ENCODE data around the gene CDH4. TPM values are rescaled to one million over a fixed set of nuclear protein-coding genes. Genes with fewer than 3 reads are reported as not detected.

Gene CDH4
- total and polyA plus RNA-seq, 11 donors = 0.04 to 0.54 (median 0.08) TPM; not detected in 1

- TF ChIP-seq POLR2A (IDR thresholded peaks at IDR 0.05) = no peak
- TF ChIP-seq CTCF (IDR thresholded peaks at IDR 0.05) = no peak
- H3K4me3 ChIP-seq = no peak overlapping the region
- DNase-seq (no peak), ATAC-seq (no peak)
- H3K36me3 ChIP-seq = no peaks in the 10 kb centered on the region
- 84 to 90% (median 86%) methylated on average over 15 of the region's 15 CpGs for WGBS, 4 donors
- peaks cover 0 to 10% (median 0%) of the 10 kb centered on the region in 9 donors for H3K27me3 ChIP-seq
- H3K4me1 ChIP-seq = no peaks in the 10 kb centered on the region
- peaks cover 0 to 5% (median 0%) of the 10 kb centered on the region in 12 donors for H3K9me3 ChIP-seq
- intact Hi-C loops (cut with DNase I) = no loop called here
- no peak overlapping the region for H3K27ac ChIP-seq
Measured at GRCh38 chr20:61285152-61285645, 33.1 kb downstream of the CDH4 start.

- no peak for TF ChIP-seq POLR2A (IDR thresholded peaks at IDR 0.05)
- TF ChIP-seq CTCF (IDR thresholded peaks at IDR 0.05) = no peak
- Histone ChIP-seq H3K4me1 (no peaks in the 10 kb centered on the region), H3K36me3 (no peaks in the 10 kb centered on the region), H3K9me3 (peaks cover 0 to 5% (median 0%) of the 10 kb centered on the region in 12 donors), H3K4me3 (no peak overlapping the region), H3K27me3 (peaks cover 0 to 8% (median 0%) of the 10 kb centered on the region in 9 donors), H3K27ac (no peak overlapping the region)
- 82 to 93% (median 88%) methylated on average over 8 of the region's 8 CpGs for WGBS, 4 donors
- intact Hi-C loops (cut with DNase I) = no loop called here
- no peak for DNase-seq
- no peak for ATAC-seq
Measured at GRCh38 chr20:61285691-61286090, 33.6 kb downstream of the CDH4 start.

- WGBS, 4 donors = 58 to 60% (median 59%) methylated on average over 14 to 15 of the region's 15 CpGs
- Histone ChIP-seq H3K27me3 (no peaks in the 10 kb centered on the region), H3K27ac (no peak overlapping the region), H3K9me3 (peaks cover 0 to 5% (median 0%) of the 10 kb centered on the region in 12 donors), H3K4me1 (no peaks in the 10 kb centered on the region), H3K4me3 (no peak overlapping the region), H3K36me3 (no peaks in the 10 kb centered on the region)
- DNase-seq (no peak), ATAC-seq (no peak)
- no peak for TF ChIP-seq CTCF (IDR thresholded peaks at IDR 0.05)
- TF ChIP-seq POLR2A (IDR thresholded peaks at IDR 0.05) = no peak
- intact Hi-C loops (cut with DNase I) = no loop called here
Measured at GRCh38 chr20:61287583-61288275, 35.7 kb downstream of the CDH4 start.

- no peak overlapping the region for H3K4me3 ChIP-seq
- peaks cover 0 to 4% (median 0%) of the 10 kb centered on the region in 12 donors for H3K4me1 ChIP-seq
- no peaks in the 10 kb centered on the region for H3K27me3 ChIP-seq
- ATAC-seq (no peak), DNase-seq (no peak)
- no peaks in the 10 kb centered on the region for H3K36me3 ChIP-seq
- no peak overlapping the region for H3K27ac ChIP-seq
- intact Hi-C loops (cut with DNase I) = no loop called here
- 87 to 94% (median 89%) methylated on average over 12 to 17 of the region's 17 CpGs for WGBS, 4 donors
- TF ChIP-seq POLR2A (IDR thresholded peaks at IDR 0.05) (no peak), CTCF (IDR thresholded peaks at IDR 0.05) (no peak)
- H3K9me3 ChIP-seq = peaks cover 0 to 5% (median 0%) of the 10 kb centered on the region in 12 donors
Measured at GRCh38 chr20:61288331-61288784, 36.3 kb downstream of the CDH4 start.
